GM12864 (cell line): ENCODE measurements around the gene ABCA8.

Source experiments
- DNase-seq: peaks from one replicate; pipeline ENCODE4 v3.0.0-alpha.2; 2011; ENCODE audit warnings: low read depth
- H3K4me3 ChIP-seq: 2 replicates; pipeline ENCODE4 v1.5.1; 2011; ENCODE audit warnings: mild to moderate bottlenecking, low read depth, low read length, control low read depth
- CTCF ChIP-seq: IDR thresholded peaks from 2 replicates; pipeline ENCODE4 v1.5.1; 2011; ENCODE audit warnings: low read depth, mild to moderate bottlenecking, moderate library complexity, low read length, control low read depth, inconsistent platforms; ENCODE audit errors: missing control alignments

Gene ABCA8

GRCh38 chr17:68840073-68840472 lies 115.1 kb downstream of the ABCA8 start:
- DNase-seq, result no peak
- no peak overlapping the region for H3K4me3 ChIP-seq
- no peak for TF ChIP-seq CTCF

GRCh38 chr17:68835071-68835470 lies 120.1 kb downstream of the ABCA8 start:
- no peak overlapping the region for H3K4me3 ChIP-seq
- no peak for DNase-seq
- no peak for TF ChIP-seq CTCF

GRCh38 chr17:68834328-68834836 lies 120.8 kb downstream of the ABCA8 start:
- no peak overlapping the region for H3K4me3 ChIP-seq
- no peak for TF ChIP-seq CTCF
- no peak for DNase-seq

- DNase-seq, result no peak
- TF ChIP-seq CTCF, result no peak
- no peak overlapping the region for H3K4me3 ChIP-seq
Measured at GRCh38 chr17:68832109-68832802, 122.9 kb downstream of the ABCA8 start.

- no peak overlapping the region for H3K4me3 ChIP-seq
- no peak for TF ChIP-seq CTCF
- DNase-seq, result no peak
Measured at GRCh38 chr17:68831170-68831569, 124.0 kb downstream of the ABCA8 start.

- TF ChIP-seq CTCF, result no peak
- H3K4me3 ChIP-seq, result no peak overlapping the region
- no peak for DNase-seq
Measured at GRCh38 chr17:68830313-68830712, 124.9 kb downstream of the ABCA8 start.

GRCh38 chr17:68829211-68829610 lies 126.0 kb downstream of the ABCA8 start:
- no peak for DNase-seq
- H3K4me3 ChIP-seq, result no peak overlapping the region
- no peak for TF ChIP-seq CTCF
